ENCODE results near the gene AKT2.

- TF ChIP-seq, protein P1, sequence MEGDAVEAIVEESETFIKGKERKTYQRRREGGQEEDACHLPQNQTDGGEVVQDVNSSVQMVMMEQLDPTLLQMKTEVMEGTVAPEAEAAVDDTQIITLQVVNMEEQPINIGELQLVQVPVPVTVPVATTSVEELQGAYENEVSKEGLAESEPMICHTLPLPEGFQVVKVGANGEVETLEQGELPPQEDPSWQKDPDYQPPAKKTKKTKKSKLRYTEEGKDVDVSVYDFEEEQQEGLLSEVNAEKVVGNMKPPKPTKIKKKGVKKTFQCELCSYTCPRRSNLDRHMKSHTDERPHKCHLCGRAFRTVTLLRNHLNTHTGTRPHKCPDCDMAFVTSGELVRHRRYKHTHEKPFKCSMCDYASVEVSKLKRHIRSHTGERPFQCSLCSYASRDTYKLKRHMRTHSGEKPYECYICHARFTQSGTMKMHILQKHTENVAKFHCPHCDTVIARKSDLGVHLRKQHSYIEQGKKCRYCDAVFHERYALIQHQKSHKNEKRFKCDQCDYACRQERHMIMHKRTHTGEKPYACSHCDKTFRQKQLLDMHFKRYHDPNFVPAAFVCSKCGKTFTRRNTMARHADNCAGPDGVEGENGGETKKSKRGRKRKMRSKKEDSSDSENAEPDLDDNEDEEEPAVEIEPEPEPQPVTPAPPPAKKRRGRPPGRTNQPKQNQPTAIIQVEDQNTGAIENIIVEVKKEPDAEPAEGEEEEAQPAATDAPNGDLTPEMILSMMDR (IDR thresholded peaks at IDR 0.05 in 2 of 3, conservative IDR thresholded peaks at IDR 0.05 in 1 of 3; ENCODE audit: control insufficient read depth in 2 of 3, extremely low read depth in 1 of 3, insufficient read depth in 1 of 3, low read depth in 3 of 3, low read length in 3 of 3): no peak
- TF ChIP-seq FOXK2 (IDR thresholded peaks at IDR 0.05) (no peak), ZZZ3 (IDR thresholded peaks at IDR 0.05; ENCODE audit: control insufficient read depth, insufficient read length, low read depth) (no peak), RAD21 (IDR thresholded peaks at IDR 0.05; ENCODE audit: insufficient read depth, low read depth, low read length) (no peak), JUND (IDR thresholded peaks at IDR 0.05; ENCODE audit: low read depth, low read length) (no peak), KDM1A (IDR thresholded peaks at IDR 0.05; ENCODE audit: borderline replicate concordance) (no peak)
Observed at GRCh38 chr19:40246292-40247073, 38.7 kb downstream of the AKT2 start.

Data from GM12878 (cell line).